Adrenal gland (tissue), 12 donors: ENCODE results near the gene FASTK. TPM values are rescaled to one million over a fixed set of nuclear protein-coding genes. Genes with fewer than 3 reads are reported as not detected.
A peak's percentile ranks its signal among the peaks of the same experiment; 100 is the strongest.

ENCODE experiments used
- DNase-seq, 7 donors: peaks; one replicate each; pipeline ENCODE4 v3.0.0-alpha.2; 2019 to 2020
- H3K27ac ChIP-seq, 5 donors: fragments of 200-600 bp; sonication (generic) in 4 of 5; 1 replicate in 3 of 5; 2 replicates in 2 of 5; pipeline versions ENCODE4 v1.5.1 to v1.8.0; 2016 to 2020; ENCODE audit warnings: mild to moderate bottlenecking in 1 of 5
- H3K27me3 ChIP-seq: fragments of 200-600 bp; 2 replicates; pipeline ENCODE4 v1.8.0; 2021
- H3K36me3 ChIP-seq, 2 donors: fragments of 200-600 bp; replicated peaks in 1 of 2; 1 replicate in 1 of 2; 2 replicates in 1 of 2; pipeline versions ENCODE4 v1.5.1 to v1.8.0; 2018 to 2022
- H3K4me1 ChIP-seq, 2 donors: fragments of 200-600 bp; replicated peaks in 1 of 2; 1 replicate in 1 of 2; 2 replicates in 1 of 2; pipeline versions ENCODE4 v1.5.1 to v1.8.0; 2018 to 2021
- H3K4me3 ChIP-seq, 4 donors: fragments of 200-600 bp; sonication (generic) in 3 of 4; one replicate each; pipeline ENCODE4 v1.5.1; 2016 to 2018
- H3K9me3 ChIP-seq, 3 donors: fragments of 200-600 bp; sonication (generic) in 1 of 3; replicated peaks in 1 of 3; 1 replicate in 2 of 3; 2 replicates in 1 of 3; pipeline versions ENCODE4 v1.5.1 to v1.8.0; 2016 to 2021
- POLR2A ChIP-seq, 2 donors: fragments of 450-650 bp; IDR thresholded peaks; one replicate each; pipeline ENCODE4 v1.6.1; 2017; ENCODE audit warnings: antibody characterized with exemption in 2 of 2, mild to moderate bottlenecking in 2 of 2, moderate library complexity in 1 of 2
- WGBS, 4 donors: extraction: QIAGEN DNeasy Blood & Tissue Kit in 2 of 4; methylation state at CpG; one replicate each; pipeline versions ENCODE4 v1.1.5 to v1.1.7; 2013 to 2017; 5-methylcytosine and 5-hydroxymethylcytosine counted together
- intact Hi-C, 2 donors: fragments of 100-400 bp; cut with DNase I; formaldehyde crosslinking; loops; one replicate each; pipeline versions ENCODE4 v1.14.1 to v1.15.0; 2022 to 2023
- polyA plus RNA-seq, 3 donors: library from polyadenylated mRNA; stranded (reverse); fragments of 200-250 nt in 2 of 3; fragments of 350-450 nt in 1 of 3; fragmentation: Illumina TruSeq in 1 of 3; extraction: RNeasy Lipid Tissue Mini Kit (QIAGEN cat#74804) in 1 of 3; gene quantifications; one replicate each; pipeline ENCODE4 v1.2.3, GENCODE V29; 2013 to 2014
- total RNA-seq, 9 donors: library from RNA; depleted of rRNA in 4 of 9; stranded (reverse); fragments of >200 nt in 4 of 9; fragments of 120-200 nt in 1 of 9; fragmentation: NEBNext Ultra II Directional in 1 of 9; extraction: Animal tissue kit (Norgen Biotek cat#: 25700) in 1 of 9; gene quantifications; one replicate each; pipeline versions ENCODE4 v1.1.0 to v1.2.4, GENCODE V29; 2013 to 2023
- TF ChIP-seq, protein P1 (sequence below), 6 experiments: fragments of 450-650 bp in 4 of 6; fragments of 200-600 bp in 2 of 6; sonication (generic) in 1 of 6; IDR thresholded peaks; 1 replicate in 5 of 6; 2 replicates in 1 of 6; pipeline versions ENCODE4 v1.5.1 to v1.8.0; 2016 to 2021; ENCODE audit warnings: antibody characterized with exemption in 6 of 6, mild to moderate bottlenecking in 2 of 6, moderate library complexity in 1 of 6
- donor health status: healthy with polysubstance abuse.
- donor health status: Bipolar disorder and iron deficiency.
- donor health status: DM: yes; HTN: yes; CAD: no.
- donor health status: DM: no; HTN: no; CAD: no.
- donor health status: DM: no; HTN: no; CAD: no.
- donor health status: DM: yes; HTN: yes; CAD: no.

FASTK gene
- total and polyA plus RNA-seq, 12 donors = 21.4 to 516 (median 85.8) TPM

DNA sequence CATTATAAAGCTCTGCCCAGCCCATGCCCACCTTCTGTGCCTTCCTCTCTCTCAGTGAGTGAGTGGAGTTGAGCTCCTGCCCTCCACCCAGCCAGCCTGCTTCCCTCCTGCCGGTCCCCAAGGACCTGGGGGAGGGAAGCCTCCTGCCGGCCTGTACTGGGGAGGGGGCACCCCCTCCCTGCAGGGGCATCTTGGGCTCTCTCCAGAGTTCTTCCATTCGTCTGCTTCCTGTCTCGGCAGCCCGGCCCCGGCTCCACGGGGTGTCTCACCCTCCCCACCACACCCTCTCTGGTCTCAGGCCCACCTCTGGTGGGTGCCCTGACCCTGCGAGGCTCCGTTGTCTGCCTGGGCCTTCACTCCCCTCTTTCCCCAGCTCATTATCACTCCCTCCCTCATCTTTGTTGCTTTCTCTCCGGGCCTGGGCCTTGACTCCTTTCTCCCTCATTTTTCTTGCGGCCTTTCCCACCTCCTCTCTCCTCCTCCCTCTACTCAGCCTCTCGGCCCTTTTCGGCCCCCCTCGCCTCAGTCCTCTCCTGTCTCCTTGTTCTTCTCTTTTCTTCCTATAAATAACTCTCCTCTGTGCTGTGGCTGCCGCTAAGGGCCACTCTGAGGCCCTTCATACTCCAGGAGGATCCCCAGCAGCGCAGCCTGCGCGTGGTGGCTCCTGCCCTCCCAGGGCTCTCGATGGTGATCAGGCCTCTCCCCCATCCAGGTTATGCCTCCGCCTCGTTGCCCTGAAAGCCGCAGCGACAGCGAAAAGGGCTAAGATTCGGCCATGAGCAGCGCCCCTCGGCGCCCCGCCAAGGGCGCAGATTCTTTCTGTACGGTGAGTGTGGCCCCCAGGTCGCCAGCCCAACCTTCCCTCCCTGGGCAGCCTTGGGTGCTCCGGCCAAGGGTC lies 19.1 kb downstream of the FASTK start:
- no peaks in the 10 kb centered on the region for H3K9me3 ChIP-seq
- H3K27ac ChIP-seq = peak overlapping the region in 3 of 5 donors; percentile 92 to 96 (median 96)
- 56 to 67% (median 57%) methylated on average over 30 to 33 of the region's 33 CpGs for WGBS, 4 donors
- DNase-seq = no peak
- no peaks in the 10 kb centered on the region for H3K27me3 ChIP-seq
- peaks cover 0 to 26% of the 10 kb centered on the region in 2 donors for H3K36me3 ChIP-seq
- H3K4me3 ChIP-seq = peak overlapping the region in 1 of 4 donors; percentile 98
- TF ChIP-seq, protein P1, sequence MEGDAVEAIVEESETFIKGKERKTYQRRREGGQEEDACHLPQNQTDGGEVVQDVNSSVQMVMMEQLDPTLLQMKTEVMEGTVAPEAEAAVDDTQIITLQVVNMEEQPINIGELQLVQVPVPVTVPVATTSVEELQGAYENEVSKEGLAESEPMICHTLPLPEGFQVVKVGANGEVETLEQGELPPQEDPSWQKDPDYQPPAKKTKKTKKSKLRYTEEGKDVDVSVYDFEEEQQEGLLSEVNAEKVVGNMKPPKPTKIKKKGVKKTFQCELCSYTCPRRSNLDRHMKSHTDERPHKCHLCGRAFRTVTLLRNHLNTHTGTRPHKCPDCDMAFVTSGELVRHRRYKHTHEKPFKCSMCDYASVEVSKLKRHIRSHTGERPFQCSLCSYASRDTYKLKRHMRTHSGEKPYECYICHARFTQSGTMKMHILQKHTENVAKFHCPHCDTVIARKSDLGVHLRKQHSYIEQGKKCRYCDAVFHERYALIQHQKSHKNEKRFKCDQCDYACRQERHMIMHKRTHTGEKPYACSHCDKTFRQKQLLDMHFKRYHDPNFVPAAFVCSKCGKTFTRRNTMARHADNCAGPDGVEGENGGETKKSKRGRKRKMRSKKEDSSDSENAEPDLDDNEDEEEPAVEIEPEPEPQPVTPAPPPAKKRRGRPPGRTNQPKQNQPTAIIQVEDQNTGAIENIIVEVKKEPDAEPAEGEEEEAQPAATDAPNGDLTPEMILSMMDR (IDR thresholded peaks at IDR 0.05) = no peak
- no peak for TF ChIP-seq POLR2A (IDR thresholded peaks at IDR 0.05)
- intact Hi-C loops = no loop called here
- H3K4me1 ChIP-seq = peaks cover 40 to 54% of the 10 kb centered on the region in 2 donors

DNA sequence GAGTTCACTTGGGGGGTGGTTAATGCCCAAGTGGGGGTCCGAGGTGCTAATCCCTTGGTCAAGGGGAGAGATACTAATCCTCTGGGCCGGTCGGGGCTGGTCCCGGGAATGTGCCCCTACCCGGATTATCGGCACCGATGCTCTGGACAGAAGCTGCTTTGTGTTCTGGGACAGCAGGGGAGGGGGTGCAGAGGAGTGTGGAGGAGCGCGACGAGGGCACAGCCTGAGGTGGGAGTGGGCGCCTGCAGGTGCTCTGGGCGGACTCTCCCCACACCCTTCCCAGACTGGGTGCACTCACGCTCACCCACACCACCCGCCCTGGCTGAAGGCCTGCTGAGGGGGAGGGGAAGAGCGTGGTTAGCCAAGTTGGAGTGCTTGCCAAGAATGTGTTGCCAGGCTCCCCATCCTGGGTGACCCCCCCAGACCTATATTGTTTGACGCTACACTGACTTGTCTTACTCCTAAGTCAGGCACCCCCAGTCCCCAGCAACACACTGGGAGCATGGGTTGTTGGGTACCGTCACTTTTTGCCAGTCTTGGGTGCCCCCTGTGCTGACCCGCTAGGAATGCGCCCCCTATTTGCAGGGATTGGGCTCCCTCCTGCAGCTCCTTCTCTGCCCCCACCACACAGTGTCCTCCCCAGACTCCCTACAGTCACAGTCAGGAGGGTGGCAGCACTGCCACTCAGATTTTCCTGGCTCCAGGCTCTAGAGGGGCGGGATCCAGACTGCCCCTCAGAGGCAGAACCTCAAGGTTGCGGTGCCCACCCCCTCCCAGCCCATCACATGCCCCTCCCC lies 20.0 kb downstream of the FASTK start:
- Histone ChIP-seq H3K27me3 (no peaks in the 10 kb centered on the region), H3K9me3 (no peaks in the 10 kb centered on the region), H3K27ac (peak overlapping the region in 3 of 5 donors; percentile 92 to 96 (median 96)), H3K36me3 (peaks cover 0 to 17% of the 10 kb centered on the region in 2 donors), H3K4me3 (peak overlapping the region in 3 of 4 donors; percentile 49 to 98 (median 95)), H3K4me1 (peaks cover 40 to 57% of the 10 kb centered on the region in 2 donors)
- TF ChIP-seq POLR2A (IDR thresholded peaks at IDR 0.05) = no peak
- TF ChIP-seq, protein P1 (IDR thresholded peaks at IDR 0.05) = no peak
- 11 to 14% (median 13%) methylated on average over 13 to 21 of the region's 21 CpGs for whole genome bisulfite sequencing, 4 donors
- peak in 5 of 7 donors; percentile 50 to 86 (median 54) for DNase-seq
- intact Hi-C loops = no loop called here

DNA sequence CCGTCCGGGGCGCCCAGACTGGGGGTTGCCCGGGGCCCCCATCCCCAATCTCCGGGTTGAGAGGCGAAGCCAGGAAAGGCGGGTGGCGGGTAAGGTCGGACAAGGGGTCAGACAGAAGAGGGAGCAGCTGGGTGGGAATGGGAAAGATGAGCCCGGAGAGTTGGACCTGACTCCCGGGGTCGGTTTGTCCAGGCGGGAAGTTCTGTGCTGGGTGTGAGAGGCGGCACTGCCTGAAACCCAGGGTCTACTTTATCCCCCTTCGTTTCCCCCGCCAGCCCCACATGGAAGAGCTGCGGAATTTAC lies 20.5 kb downstream of the FASTK start:
- H3K27me3 ChIP-seq = no peaks in the 10 kb centered on the region
- peak in 1 of 7 donors; percentile 59 for DNase-seq
- peaks cover 0 to 12% of the 10 kb centered on the region in 2 donors for H3K36me3 ChIP-seq
- peaks cover 40 to 57% of the 10 kb centered on the region in 2 donors for H3K4me1 ChIP-seq
- intact Hi-C loops = no loop called here
- TF ChIP-seq POLR2A (IDR thresholded peaks at IDR 0.05) = no peak
- TF ChIP-seq, protein P1 (IDR thresholded peaks at IDR 0.05) = no peak
- H3K9me3 ChIP-seq = no peaks in the 10 kb centered on the region
- WGBS, 4 donors = 2 to 4% (median 3%) methylated on average over 5 to 17 of the region's 17 CpGs
- H3K27ac ChIP-seq = peak overlapping the region in 4 of 5 donors; percentile 92 to 96 (median 95)
- H3K4me3 ChIP-seq = peak overlapping the region; percentile 40 to 98 (median 72)
